Measurements from ENCODE around the gene CEP112.

Gene CEP112

DNA sequence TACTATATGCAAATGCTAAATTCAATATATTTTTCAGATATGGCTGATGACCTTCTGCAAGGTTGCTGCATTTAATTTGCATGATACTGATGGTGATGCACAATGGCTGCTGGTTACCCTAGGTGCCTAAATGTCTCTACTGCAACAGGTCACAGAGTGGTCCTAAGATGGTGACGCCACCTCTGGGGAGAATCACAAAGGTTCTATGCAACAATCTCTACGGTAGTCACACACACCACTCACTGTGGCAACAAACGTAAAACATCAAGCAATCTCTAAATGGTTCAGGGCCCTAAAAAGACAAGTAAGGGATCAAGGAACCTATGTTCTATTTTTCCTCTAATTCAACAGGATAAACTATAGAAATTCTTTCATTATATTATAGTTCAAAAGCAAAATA lies 293.3 kb downstream of the CEP112 start:
- ChIA-PET CTCF (no interaction called here), POLR2A (ENCODE audit: low non-redundant PET) (no interaction called here)
- DNase-seq (ENCODE audit: low spot score), result no peak
- TF ChIP-seq, protein P1, sequence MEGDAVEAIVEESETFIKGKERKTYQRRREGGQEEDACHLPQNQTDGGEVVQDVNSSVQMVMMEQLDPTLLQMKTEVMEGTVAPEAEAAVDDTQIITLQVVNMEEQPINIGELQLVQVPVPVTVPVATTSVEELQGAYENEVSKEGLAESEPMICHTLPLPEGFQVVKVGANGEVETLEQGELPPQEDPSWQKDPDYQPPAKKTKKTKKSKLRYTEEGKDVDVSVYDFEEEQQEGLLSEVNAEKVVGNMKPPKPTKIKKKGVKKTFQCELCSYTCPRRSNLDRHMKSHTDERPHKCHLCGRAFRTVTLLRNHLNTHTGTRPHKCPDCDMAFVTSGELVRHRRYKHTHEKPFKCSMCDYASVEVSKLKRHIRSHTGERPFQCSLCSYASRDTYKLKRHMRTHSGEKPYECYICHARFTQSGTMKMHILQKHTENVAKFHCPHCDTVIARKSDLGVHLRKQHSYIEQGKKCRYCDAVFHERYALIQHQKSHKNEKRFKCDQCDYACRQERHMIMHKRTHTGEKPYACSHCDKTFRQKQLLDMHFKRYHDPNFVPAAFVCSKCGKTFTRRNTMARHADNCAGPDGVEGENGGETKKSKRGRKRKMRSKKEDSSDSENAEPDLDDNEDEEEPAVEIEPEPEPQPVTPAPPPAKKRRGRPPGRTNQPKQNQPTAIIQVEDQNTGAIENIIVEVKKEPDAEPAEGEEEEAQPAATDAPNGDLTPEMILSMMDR (conservative IDR thresholded peaks at IDR 0.05; ENCODE audit: low read depth), result no peak
- H3K27ac ChIP-seq, result no peak overlapping the region

DNA sequence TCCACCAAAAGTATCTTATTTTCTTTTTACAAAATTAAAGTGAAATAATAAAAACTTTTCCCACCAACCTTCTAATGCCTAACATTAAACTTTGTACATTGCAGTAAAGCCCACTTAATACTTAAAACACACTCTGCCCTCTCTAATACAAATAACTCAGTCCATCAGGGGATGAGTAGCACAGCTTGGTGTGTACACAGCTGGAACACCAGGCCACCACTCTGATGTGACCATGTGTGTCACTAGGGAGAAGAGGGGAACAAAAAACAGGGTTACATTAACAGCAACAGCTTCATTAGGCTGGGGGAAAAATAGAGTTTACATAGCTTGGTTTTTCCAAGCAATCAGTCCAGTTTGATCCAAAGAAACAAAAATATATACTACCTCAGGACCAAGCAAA lies 295.0 kb downstream of the CEP112 start:
- POLR2A ChIA-PET (ENCODE audit: low non-redundant PET), result no interaction called here

DNA sequence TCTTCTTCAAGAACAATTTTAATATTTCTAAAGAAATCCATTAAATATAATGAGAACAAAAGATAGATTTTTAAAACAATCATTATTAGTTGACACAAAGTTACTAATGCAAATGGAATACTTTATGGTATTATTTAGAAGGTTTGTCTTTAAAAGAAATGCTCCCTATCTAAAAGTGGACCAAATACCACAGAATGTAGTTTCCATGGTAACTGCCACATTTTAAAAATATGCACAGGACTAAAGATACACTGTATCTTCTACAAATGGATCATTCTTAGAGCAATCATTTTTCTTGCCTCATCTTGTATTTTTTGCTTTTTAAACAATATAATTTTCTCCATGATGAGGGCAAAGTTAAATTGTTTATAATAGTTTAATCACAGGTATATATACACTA lies 296.0 kb downstream of the CEP112 start:
- ChIA-PET POLR2A (ENCODE audit: low non-redundant PET) (no interaction called here), CTCF (no interaction called here)
- TF ChIP-seq, protein P1 (conservative IDR thresholded peaks at IDR 0.05; ENCODE audit: low read depth), result no peak
- H3K27ac ChIP-seq, result no peak overlapping the region
- DNase-seq (ENCODE audit: low spot score), result no peak

More for the DNA sequence above, 295.0 kb downstream of the CEP112 start:
- H3K27ac ChIP-seq, result no peak overlapping the region
- CTCF ChIA-PET, result no interaction called here
- TF ChIP-seq, protein P1 (conservative IDR thresholded peaks at IDR 0.05; ENCODE audit: low read depth), result no peak
- DNase-seq (ENCODE audit: low spot score), result no peak

DNA sequence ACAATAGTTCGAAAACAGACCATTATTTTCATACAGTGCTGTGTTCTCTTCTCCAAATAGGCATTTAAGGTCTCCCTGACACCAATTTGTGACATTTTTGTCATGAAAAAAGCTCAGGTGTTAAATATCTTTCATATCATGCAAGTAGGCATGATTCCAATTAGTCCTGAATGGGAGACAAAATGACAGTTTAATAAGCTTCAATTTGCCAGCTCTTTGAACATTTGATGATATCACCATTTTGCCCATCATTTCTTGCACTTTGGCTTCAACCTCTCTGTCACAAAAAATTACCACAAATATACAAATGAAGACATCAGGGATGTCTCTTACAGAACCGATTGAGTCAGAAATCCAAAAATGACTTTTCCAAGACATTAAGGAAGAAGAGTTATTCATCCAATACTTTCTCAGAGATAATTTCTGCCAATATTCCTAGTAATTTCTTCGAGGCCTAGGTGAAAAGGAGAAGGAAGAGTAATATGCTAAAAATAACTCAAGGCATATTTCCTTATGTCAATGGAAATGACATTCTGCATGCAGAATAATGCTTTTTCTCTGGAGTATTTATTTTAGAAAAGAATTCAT lies 298.1 kb downstream of the CEP112 start:
- H3K27ac ChIP-seq, result no peak overlapping the region
- ChIA-PET CTCF (interaction anchor here (1.0 kb wide), 1 partner anchor 8 kb away, joined by 3 read pairs; no protein-coding TSS in a partner anchor), POLR2A (ENCODE audit: low non-redundant PET) (no interaction called here)
- no peak for DNase-seq (ENCODE audit: low spot score)
- TF ChIP-seq, protein P1 (conservative IDR thresholded peaks at IDR 0.05; ENCODE audit: low read depth), result no peak

DNA sequence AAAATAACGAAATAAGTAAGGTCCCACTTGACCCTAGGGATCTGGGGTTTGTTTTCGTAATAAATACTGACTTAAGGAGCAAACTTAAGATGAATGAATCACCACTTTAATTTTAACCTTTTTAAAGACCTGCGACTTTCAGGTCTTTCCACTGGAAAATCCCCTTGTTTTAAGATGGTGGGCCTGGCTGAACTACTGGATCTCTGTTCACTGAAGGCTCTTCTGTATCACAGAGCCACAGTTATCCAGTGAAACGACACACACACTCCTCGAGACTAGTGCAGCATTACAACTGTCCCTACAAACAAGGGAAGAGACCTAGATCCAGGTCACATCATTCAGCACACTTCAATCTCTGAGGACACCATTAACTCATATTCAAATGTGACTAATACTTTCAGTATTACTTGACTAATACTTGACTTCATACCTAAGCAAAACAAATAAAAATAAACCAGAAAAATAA lies 299.0 kb downstream of the CEP112 start:
- POLR2A ChIA-PET (ENCODE audit: low non-redundant PET), result no interaction called here
- CTCF ChIA-PET, result no interaction called here
- DNase-seq (ENCODE audit: low spot score), result no peak
- H3K27ac ChIP-seq, result no peak overlapping the region
- TF ChIP-seq, protein P1 (conservative IDR thresholded peaks at IDR 0.05; ENCODE audit: low read depth), result no peak

DNA sequence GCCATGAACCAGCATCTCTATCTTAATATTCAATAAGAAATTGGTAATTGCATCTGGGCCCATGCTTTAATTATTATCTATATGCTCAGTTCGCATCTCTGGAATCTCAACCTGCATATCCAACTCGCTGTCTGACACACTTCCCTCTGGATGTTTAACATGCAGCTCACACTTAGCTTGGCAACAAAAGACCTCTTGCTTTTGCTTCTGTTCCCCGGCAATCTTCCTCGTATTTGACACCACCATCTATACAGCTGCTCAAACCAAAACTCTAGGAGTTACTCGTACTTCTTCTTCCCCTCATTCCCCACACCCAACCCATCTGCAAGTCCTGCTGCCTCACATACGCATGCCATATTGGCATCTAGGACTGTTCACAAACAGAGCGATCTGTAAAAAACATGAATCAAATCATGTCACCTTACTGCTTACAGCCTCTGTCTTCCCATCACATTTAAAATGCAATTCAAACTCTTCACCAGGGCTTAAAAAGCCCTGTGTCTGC lies 300.6 kb downstream of the CEP112 start:
- H3K27ac ChIP-seq, result no peak overlapping the region
- CTCF ChIA-PET, result no interaction called here
- DNase-seq (ENCODE audit: low spot score), result no peak
- POLR2A ChIA-PET (ENCODE audit: low non-redundant PET), result no interaction called here
- TF ChIP-seq, protein P1 (conservative IDR thresholded peaks at IDR 0.05; ENCODE audit: low read depth), result no peak
